Measurements from ENCODE around the gene RIPOR3.

GRCh38 chr20:50565871-50566270, 125.5 kb downstream of the RIPOR3 start:
- TF ChIP-seq RAD21 (conservative IDR thresholded peaks at IDR 0.05 in 1 of 2, IDR thresholded peaks at IDR 0.05 in 1 of 2) (no peak), ZNF302 (CRISPR knock-in tag; IDR thresholded peaks at IDR 0.05) (no peak), NPAS2 (CRISPR knock-in tag; IDR thresholded peaks at IDR 0.05; ENCODE audit: borderline replicate concordance) (no peak), SREBF2 (IDR thresholded peaks at IDR 0.05) (no peak), SMC3 (IDR thresholded peaks at IDR 0.05) (no peak), EHMT2 (IDR thresholded peaks at IDR 0.05; ENCODE audit: low read depth) (no peak), HOXB13 (CRISPR knock-in tag; IDR thresholded peaks at IDR 0.05; ENCODE audit: low read depth) (no peak), POLR2AphosphoS2 (conservative IDR thresholded peaks at IDR 0.05; ENCODE audit: low read length) (no peak), POLR2A (IDR thresholded peaks at IDR 0.05; ENCODE audit: low read length) (no peak), CHD4 (IDR thresholded peaks at IDR 0.05; ENCODE audit: borderline replicate concordance) (no peak)
- TF ChIP-seq, protein P1, sequence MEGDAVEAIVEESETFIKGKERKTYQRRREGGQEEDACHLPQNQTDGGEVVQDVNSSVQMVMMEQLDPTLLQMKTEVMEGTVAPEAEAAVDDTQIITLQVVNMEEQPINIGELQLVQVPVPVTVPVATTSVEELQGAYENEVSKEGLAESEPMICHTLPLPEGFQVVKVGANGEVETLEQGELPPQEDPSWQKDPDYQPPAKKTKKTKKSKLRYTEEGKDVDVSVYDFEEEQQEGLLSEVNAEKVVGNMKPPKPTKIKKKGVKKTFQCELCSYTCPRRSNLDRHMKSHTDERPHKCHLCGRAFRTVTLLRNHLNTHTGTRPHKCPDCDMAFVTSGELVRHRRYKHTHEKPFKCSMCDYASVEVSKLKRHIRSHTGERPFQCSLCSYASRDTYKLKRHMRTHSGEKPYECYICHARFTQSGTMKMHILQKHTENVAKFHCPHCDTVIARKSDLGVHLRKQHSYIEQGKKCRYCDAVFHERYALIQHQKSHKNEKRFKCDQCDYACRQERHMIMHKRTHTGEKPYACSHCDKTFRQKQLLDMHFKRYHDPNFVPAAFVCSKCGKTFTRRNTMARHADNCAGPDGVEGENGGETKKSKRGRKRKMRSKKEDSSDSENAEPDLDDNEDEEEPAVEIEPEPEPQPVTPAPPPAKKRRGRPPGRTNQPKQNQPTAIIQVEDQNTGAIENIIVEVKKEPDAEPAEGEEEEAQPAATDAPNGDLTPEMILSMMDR (IDR thresholded peaks at IDR 0.05) = no peak
- TF ChIP-seq, protein P2, sequence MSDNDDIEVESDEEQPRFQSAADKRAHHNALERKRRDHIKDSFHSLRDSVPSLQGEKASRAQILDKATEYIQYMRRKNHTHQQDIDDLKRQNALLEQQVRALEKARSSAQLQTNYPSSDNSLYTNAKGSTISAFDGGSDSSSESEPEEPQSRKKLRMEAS (IDR thresholded peaks at IDR 0.05) = no peak
